NCI-H2196 (cell line): ENCODE measurements around the gene CALB2.

ENCODE experiments used
- DNase-seq: peaks from one replicate; lab custom pipeline; 2025; ENCODE audit not compliant: unreplicated experiment; lab: John Stamatoyannopoulos, UW

The CALB2 gene

GRCh38 chr16:71424626-71425025 is 66.1 kb downstream of the CALB2 start:
- no peak for DNase-seq

DNA sequence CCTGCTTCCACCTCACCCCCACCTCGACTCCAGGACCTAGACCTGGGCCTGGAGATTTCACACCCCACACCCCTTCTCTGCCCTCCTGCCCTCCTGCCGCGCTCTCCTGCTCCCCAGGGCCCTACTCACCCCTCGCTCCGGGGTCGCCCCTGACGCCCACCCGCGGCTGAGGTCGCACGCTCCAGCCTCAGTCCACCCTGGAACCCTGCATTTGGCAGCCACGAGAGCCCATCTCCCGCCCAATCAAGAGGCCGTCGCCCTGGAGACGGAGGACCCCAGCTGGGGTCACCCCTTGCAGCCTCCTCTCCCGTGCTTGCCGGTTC is 67.2 kb downstream of the CALB2 start:
- no peak for DNase-seq

GRCh38 chr16:71426069-71426879 is 67.8 kb downstream of the CALB2 start:
- no peak for DNase-seq

DNA sequence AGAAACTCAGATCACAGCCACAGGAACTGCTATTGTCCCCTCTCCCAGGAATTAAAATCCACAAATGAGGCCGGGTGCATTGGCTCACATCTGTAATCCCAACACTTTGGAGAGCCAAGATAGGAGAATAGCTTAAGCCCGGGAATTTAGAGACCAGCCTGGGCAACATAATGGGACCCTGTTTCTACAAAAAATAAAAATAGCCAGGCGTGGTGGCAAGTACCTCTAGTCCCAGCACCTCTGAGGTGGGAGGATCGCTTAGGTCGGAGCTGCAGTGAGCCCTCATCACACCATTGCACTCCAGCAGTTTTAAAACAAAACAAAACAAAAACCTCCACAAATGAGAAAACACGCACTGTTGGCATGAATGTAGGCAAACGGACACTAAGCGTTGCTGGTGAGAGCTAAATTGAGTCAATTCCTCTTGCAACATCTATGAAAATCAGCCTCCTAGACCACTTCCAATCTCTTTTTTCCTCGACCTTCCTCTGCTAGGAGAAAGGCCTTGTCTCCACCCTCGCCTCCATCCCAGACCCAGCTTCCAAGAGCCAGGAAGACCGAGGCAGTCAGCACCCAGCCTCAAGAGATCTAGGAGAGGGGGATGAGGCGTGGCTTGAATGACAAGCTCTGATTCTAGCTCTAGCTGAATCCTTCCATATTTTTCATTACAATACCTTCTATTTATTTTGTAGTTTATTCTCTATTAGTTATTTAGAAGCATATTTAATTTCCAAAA is 68.5 kb downstream of the CALB2 start:
- DNase-seq: no peak

- DNase-seq: no peak
These were observed 69.9 kb downstream of the CALB2 start for GRCh38 chr16:71428385-71428784.

DNA sequence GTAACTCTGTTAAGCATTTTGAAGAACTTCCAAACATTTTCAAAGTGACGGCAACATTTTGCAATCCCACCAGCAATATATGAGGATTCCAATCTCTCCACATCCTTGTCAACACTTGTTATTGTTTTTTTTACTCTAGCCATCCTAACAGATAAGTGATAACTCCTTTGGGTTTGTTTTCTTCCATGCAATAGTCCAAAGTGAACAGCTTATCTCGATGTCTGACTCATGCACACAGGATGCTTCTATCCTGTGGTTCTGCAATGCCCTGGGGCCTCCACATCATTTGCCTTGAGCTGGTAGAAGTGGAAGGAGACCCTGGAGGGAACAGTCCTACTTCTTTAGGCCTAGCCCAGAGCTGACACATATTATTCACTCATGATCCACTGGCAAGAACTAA is 70.4 kb downstream of the CALB2 start:
- DNase-seq: no peak

GRCh38 chr16:71429581-71429980 is 71.1 kb downstream of the CALB2 start:
- no peak for DNase-seq

GRCh38 chr16:71430744-71431143 is 72.2 kb downstream of the CALB2 start:
- DNase-seq: no peak

- no peak for DNase-seq
These were observed 72.7 kb downstream of the CALB2 start for GRCh38 chr16:71431176-71431575.

GRCh38 chr16:71431991-71432390 is 73.5 kb downstream of the CALB2 start:
- no peak for DNase-seq

- no peak for DNase-seq
These were observed 74.4 kb downstream of the CALB2 start for GRCh38 chr16:71432906-71433305.

DNA sequence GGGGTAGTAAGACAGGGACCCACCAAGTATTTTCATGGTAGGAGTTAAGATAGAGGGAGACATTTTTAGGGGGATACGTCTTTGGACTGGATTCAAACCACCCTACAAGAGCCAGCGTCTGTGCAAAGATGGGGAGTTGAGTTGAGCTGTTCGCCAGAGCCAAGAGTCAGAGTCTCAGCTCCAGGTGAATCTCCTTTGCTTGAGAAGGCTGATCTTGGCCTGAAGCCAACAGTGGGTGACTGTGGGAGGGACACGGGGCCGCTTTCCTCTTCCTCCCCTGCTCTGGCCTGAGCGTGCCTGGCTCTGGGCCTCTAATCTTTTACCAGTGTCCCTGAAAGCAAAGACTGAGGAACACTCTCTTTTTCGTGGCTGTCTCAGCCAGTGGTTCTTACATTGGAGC is 78.0 kb downstream of the CALB2 start:
- DNase-seq: no peak

- DNase-seq: no peak
These were observed 81.0 kb downstream of the CALB2 start for GRCh38 chr16:71439523-71439922.
